ENCODE measurements around the gene CCNA2.

Gene CCNA2

GRCh38 chr4:121801715-121802075 lies 22.0 kb downstream of the CCNA2 start:
- no peak for DNase-seq (ENCODE audit: low spot score)

- peak; percentile 91 for DNase-seq (ENCODE audit: low spot score)
Observed at GRCh38 chr4:121800961-121801714, 22.5 kb downstream of the CCNA2 start, which contains the start of gene EXOSC9. Gene EXOSC9, plus strand, starts transcription at chr4:121801323. Its CDS starts 102 bp downstream, at chr4:121801425.

GRCh38 chr4:121800638-121800960 lies 23.1 kb downstream of the CCNA2 start:
- no peak for DNase-seq (ENCODE audit: low spot score)

GRCh38 chr4:121799867-121800501 lies 23.7 kb downstream of the CCNA2 start:
- DNase-seq (ENCODE audit: low spot score): no peak

GRCh38 chr4:121799208-121799823 lies 24.4 kb downstream of the CCNA2 start:
- no peak for DNase-seq (ENCODE audit: low spot score)

- no peak for DNase-seq (ENCODE audit: low spot score)
Observed at GRCh38 chr4:121796283-121796682, 27.4 kb downstream of the CCNA2 start.

GRCh38 chr4:121794505-121795188 lies 29.0 kb downstream of the CCNA2 start:
- no peak for DNase-seq (ENCODE audit: low spot score)

GRCh38 chr4:121792966-121793365 lies 30.7 kb downstream of the CCNA2 start:
- no peak for DNase-seq (ENCODE audit: low spot score)

- no peak for DNase-seq (ENCODE audit: low spot score)
Observed at GRCh38 chr4:121791481-121791880, 32.2 kb downstream of the CCNA2 start.

GRCh38 chr4:121790976-121791375 lies 32.7 kb downstream of the CCNA2 start:
- no peak for DNase-seq (ENCODE audit: low spot score)

GRCh38 chr4:121789960-121790829 lies 33.5 kb downstream of the CCNA2 start:
- DNase-seq (ENCODE audit: low spot score): no peak

- DNase-seq (ENCODE audit: low spot score): no peak
Observed at GRCh38 chr4:121789455-121789854, 34.2 kb downstream of the CCNA2 start.

GRCh38 chr4:121788896-121789295 lies 34.8 kb downstream of the CCNA2 start:
- no peak for DNase-seq (ENCODE audit: low spot score)

- DNase-seq (ENCODE audit: low spot score): no peak
Observed at GRCh38 chr4:121786221-121786620, 37.5 kb downstream of the CCNA2 start.

- DNase-seq (ENCODE audit: low spot score): peak; percentile 7
Observed at GRCh38 chr4:121785479-121785878, 38.2 kb downstream of the CCNA2 start.

GRCh38 chr4:121784975-121785374 lies 38.7 kb downstream of the CCNA2 start:
- DNase-seq (ENCODE audit: low spot score): no peak

GRCh38 chr4:121784401-121784800 lies 39.3 kb downstream of the CCNA2 start:
- DNase-seq (ENCODE audit: low spot score): no peak

GRCh38 chr4:121783210-121783609 lies 40.5 kb downstream of the CCNA2 start:
- DNase-seq (ENCODE audit: low spot score): no peak

GRCh38 chr4:121778991-121779628 lies 44.6 kb downstream of the CCNA2 start:
- no peak for DNase-seq (ENCODE audit: low spot score)

GRCh38 chr4:121777625-121778024 lies 46.1 kb downstream of the CCNA2 start:
- no peak for DNase-seq (ENCODE audit: low spot score)

Measured in putamen (tissue), 1 donor.